ENCODE results near the gene NXN.

GRCh38 chr17:901191-901950, 78.2 kb downstream of the NXN start:
- TF ChIP-seq CTCF (IDR thresholded peaks at IDR 0.05), result no peak
- TF ChIP-seq POLR2A (IDR thresholded peaks at IDR 0.05), result no peak
